Fibroblast of skin of right biceps (primary cell): ENCODE results near the gene LALBA.
"Not testable (repeated sequence)": the region's sequence is repeated elsewhere in the genome, so short reads cannot be mapped to it uniquely, and the experiment has no call there.

Source experiments
- DNase-seq: peaks from one replicate; pipeline ENCODE4 v3.0.0-alpha.2; 2013

The LALBA gene

GRCh38 chr12:48569946-48570345 lies at the start of gene LALBA:
Gene LALBA, minus strand, starts transcription at chr12:48570046. Its CDS starts 26 bp downstream, at chr12:48570020.
- no peak for DNase-seq

DNA sequence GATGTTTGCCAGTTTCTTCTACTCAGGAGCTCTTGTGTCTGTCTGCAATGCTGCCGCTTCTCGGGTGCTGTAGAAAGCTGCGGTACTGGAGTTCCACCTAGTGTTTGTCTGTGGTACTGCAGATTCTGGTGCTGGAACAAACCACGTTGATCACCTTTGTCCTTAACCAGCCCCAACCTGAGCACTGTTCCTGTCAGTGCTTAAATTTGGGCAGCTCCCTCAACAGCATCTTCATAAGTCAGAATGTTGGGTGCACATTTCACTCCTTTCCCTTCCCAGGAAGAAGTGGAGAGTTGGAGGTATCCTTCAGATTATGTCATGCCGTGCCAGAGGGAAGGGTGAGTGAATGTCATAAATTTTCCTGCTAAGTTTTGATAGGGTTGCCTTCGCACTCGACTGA lies 48.7 kb upstream of the LALBA start:
- peak; percentile 67 for DNase-seq

GRCh38 chr12:48615681-48616080 lies 45.8 kb upstream of the LALBA start:
- peak; percentile 22 for DNase-seq

DNA sequence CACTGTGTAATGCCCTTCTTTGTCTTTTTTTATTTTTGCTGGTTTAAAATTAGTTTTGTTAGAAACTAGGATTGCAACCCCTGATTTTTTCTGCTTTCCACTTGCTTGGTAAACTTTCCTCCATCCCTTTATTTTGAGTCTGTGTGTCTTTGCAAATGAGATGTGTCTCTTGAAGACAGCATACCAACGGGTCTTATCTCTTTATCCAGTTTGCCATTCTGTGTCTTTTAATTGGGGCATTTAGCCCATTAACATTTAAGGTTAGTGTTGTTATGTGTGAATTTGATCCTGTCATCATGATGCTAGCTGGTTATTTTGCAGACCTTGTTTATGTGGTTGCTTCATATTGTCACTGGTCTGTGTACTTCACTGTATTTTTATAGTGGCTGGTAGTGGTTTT lies 43.5 kb upstream of the LALBA start:
- no peak for DNase-seq

GRCh38 chr12:48602192-48602989 lies 32.5 kb upstream of the LALBA start:
- DNase-seq: no peak

GRCh38 chr12:48601013-48601756 lies 31.3 kb upstream of the LALBA start:
- DNase-seq: peak; percentile 32

DNA sequence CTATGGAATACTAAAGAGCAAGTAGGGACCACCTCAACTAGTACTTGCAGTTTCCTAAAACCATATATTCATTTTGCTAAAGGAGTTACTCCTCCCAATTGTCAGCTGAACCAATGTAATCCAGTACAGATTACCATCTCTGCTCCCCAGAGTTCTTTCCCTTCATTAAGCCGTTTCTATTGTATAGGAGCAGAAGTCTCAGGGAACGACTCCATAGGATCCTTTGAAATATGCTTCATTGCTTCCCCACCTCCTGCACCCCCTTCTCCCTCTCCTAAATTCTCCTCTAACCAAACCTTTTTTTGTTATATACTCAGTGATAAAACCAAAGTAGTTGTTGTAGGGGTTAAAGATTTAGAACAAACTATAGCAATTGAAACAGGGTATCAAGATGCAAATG lies 30.7 kb upstream of the LALBA start:
- no peak for DNase-seq

DNA sequence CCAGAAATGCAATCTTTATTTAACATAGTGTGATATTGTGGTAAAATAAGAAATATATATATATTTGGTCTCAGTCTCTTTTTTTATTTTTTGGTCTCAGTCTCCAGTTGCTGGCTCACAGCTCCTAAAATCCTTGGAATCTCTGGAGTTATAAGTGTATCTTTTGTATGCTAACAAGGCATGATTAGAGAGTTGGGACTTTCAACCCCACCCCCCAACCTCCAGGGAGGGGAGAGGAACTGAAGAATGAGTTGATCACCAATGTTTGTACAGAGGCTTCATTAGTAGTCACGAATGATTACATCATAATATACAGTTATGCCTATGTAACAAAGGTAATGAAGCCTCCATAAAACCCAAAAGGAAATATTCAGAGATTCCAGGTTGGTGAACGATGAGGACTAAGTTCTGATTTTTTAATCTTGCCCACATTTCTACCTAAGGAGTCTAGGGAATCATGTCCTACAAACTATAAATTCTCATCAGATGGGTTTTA lies 22.8 kb upstream of the LALBA start:
- DNase-seq: no peak

DNA sequence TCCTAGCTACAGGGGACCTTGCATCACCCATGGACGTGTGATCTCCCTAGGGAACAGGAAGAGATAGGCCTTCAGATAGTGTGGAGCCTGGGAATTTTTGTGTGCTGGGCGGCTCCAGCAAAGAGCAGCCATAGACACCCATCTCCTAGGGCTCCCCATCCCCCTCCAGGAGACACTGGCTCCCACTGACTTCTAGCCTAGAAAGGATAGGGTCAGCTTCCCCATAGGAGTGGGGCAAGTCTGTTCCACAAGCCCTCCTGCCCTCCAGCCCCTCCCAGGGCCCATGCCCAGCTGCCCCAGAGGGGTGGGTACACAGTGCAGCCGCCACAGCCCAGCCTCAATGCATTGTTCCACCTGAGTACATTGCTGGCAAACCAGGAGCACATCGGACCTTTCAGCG lies 16.5 kb upstream of the LALBA start:
- no peak for DNase-seq

DNA sequence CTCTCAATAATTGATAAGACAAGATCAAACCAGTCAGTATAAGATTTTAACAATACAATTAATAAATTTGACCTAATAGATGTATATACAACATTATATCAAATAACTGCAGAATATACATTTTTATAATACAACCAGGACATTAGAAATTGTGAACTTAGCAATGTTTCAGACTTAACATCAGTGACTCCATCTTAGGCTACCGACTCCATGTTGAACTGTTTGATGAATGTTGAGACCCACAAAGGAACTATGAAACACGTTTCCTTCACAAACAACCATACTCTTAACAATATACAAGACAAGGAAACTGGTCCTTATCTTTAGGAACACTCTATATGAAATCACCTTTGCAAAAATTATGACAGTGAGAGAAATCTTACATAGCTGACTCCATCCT lies 13.9 kb upstream of the LALBA start:
- DNase-seq: no peak

DNA sequence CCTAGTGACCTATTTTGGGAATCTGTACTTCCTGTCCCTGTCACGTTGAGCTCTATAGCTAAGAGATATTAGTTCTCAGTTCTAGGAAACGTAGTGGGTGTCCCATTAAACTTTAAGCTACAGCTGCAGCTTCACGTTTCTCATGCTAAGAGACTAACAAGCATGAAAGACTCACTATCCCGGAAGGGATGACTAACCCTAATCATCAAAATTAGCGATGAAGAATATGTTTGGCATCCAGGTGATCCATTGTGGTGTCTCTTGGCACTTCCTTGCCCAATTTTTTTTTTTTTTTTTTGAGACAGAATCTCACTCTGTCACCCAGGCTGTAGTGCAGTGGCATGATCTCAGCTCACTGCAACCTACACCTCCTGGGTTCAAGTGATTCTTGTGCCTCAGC lies 11.0 kb upstream of the LALBA start:
- no peak for DNase-seq

DNA sequence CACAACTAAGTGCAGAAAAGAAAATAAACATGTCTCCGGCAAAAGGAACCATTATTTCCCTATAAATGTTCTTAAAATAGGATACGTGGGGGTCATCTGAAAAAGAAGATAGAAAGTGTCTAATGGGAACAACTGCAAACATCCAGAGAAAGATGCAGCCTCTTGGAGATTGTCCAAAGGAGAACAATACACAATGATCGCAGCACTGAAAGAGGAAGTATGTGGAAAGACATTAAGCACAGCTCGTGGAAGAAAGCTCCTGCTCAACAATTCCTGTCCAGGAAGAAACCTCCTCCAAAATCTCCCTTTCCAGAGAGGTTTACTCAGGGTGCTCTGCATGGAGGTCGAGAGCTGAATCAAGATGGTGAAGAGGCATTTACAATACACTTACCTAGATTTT lies 2.5 kb upstream of the LALBA start:
- DNase-seq: no peak

- DNase-seq: no peak
Observed at GRCh38 chr12:48567731-48568130, 2.1 kb downstream of the LALBA start.

- no peak for DNase-seq
Observed at GRCh38 chr12:48557919-48558318, 11.9 kb downstream of the LALBA start.

DNA sequence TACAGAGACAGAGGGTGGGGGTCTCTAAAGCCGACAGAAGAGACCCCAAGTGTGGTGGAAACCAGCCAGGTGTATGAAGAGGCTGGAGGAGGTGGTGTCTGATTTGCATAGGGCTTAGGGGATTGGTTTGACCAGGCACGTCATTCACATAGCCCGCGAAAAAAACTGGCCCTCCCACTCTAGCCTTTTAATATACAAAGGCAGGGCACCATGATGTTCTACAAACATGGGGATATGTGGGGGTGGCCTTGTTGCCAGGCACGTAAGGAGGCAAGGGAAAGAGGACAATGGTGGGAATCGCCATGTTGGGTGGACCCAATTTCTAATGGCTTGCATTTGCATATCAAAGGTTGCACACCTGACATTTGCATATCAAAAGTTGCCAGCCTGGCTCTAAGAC lies 13.2 kb downstream of the LALBA start:
- no peak for DNase-seq

GRCh38 chr12:48553666-48554343 lies 16.0 kb downstream of the LALBA start:
- DNase-seq: not testable (repeated sequence)

- DNase-seq: not testable (repeated sequence)
Observed at GRCh38 chr12:48551636-48552035, 18.2 kb downstream of the LALBA start.

- DNase-seq: not testable (repeated sequence)
Observed at GRCh38 chr12:48547012-48547411, 22.8 kb downstream of the LALBA start.

DNA sequence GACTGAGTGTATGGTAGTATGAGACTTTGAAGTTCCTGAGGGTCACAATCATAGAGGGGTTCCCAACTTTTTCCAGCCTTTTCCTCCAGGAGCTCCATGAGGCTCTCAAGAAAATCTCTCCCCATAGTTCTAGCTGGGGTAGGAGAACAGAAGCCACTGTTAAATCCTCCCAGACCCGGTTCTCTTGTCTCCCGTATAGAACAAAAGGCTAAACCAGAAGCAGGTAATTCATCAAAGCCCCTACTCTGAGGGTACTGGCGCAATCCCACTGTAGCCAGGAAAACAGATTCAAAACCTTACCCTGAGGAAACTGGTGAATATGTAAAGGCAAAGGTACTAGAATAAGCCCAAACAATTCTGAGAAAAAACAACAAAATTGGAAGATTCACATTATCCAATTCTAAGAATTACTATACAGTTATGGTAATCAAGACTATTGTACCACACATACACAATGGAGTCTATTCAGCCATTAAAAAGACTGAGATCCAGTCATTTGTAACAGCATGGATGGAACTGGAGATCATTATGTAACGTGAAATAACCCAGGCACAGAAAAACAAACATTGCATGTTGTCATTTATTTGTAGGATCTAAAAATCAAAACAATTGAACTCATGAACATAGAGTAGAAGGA lies 23.9 kb downstream of the LALBA start:
- DNase-seq: no peak

DNA sequence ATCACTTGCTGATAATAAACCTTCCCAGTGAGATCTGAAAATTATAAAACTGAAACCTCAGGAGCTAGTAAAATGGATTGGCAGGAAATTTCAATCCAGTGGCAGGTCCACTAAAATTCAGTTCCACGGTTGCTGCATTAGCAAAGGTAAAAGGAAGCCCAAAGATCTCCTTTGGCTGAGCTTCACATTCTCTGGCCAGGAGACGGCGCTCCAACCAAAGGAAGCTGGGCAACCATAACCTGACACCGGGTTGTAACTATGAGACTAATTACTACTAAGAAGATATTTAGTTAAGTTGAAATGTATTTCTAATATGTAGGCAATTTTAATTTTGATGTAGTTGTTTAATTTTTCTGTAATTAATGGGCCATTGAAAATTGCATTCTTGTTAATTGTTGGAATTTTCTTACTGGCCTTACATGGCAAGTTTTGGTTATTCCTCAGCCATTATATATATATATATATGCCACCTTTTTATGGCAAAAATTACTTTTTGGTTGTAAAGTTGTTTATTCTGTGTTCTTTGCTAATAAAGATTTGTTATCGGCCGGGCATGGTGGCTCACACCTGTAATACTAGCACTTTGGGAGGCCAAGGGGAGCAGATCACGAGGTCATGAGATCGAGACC lies 27.4 kb downstream of the LALBA start:
- DNase-seq: peak; percentile 3

- no peak for DNase-seq
Observed at GRCh38 chr12:48536602-48537001, 33.2 kb downstream of the LALBA start.

- DNase-seq: no peak
Observed at GRCh38 chr12:48532601-48533000, 37.2 kb downstream of the LALBA start.
